ENCODE data around the gene GTPBP10.
A peak's percentile ranks its signal among the peaks of the same experiment; 100 is the strongest.

GTPBP10 gene

DNA sequence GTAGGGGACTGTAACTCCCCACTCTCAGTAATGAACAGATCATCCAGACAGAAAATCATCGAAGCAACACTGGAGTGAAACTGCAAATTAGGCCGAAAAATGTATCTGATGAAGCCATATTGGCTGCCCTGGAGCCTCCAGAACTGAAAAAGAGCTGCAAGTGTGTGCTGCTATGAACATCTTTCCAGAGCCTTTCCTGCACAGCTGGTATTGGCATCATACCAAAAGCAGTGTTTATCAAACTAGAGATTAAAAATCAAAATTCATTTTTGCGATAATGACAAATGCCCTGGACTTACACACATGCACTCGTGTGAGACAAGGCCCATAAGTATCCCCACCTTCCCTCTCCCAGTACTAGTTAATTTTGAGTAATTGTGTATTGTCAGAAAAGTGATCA is 49.9 kb downstream of the GTPBP10 start:
- Mint-ChIP-seq H3K36me3 (ENCODE audit: low read depth) (peaks cover 4% of the 10 kb centered on the region), H3K27me3 (ENCODE audit: low read depth) (peaks cover 8% of the 10 kb centered on the region), H3K27ac (no peak overlapping the region), H3K9me3 (peaks cover 14% of the 10 kb centered on the region), H3K4me3 (no peak overlapping the region), H3K4me1 (ENCODE audit: low read depth) (no peaks in the 10 kb centered on the region)
- DNase-seq (ENCODE audit: low spot score), result no peak

DNA sequence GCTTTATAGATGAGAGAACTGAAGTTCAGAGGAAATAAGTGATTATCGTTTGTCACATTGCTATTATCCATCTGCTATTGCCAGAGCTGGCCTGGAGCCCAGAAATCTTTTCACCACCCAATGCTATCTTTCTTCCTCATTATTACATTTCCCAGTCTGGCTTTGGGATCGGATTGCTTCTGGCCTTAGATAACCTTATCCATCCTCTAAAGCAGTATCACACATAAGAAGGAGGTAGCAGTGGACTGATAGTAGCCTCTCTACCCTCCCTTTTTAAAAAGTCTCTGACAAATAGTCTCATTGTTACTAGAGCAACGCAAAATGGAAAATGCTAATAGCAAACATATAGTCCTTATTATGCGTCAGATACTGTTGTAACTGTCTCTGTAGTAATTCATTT is 55.5 kb downstream of the GTPBP10 start:
- peaks cover 9% of the 10 kb centered on the region for H3K9me3 Mint-ChIP-seq
- no peaks in the 10 kb centered on the region for H3K36me3 Mint-ChIP-seq (ENCODE audit: low read depth)
- peaks cover 11% of the 10 kb centered on the region for H3K4me1 Mint-ChIP-seq (ENCODE audit: low read depth)
- no peak overlapping the region for H3K4me3 Mint-ChIP-seq
- peaks cover 15% of the 10 kb centered on the region for H3K27me3 Mint-ChIP-seq (ENCODE audit: low read depth)
- no peak for DNase-seq (ENCODE audit: low spot score)
- H3K27ac Mint-ChIP-seq, result no peak overlapping the region

DNA sequence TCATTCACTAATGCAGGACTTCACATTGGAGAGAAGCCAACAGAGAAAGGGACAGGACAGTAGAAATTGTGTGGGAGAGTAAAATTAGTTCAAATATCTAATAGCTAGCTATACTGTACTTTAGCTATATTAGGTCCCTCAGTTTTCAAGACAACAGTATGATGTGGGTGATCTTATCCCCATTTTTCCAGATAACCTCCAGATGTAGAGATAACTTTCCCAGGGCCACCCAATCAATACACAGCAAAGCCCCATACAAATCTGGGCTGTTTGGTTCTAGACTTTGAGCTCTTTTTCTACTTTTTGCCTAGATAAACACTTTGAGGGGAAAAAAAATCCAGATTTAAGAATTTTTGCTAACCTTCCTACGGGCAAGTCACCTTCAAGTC is 56.3 kb downstream of the GTPBP10 start:
- DNase-seq (ENCODE audit: low spot score), result no peak
- Mint-ChIP-seq H3K4me3 (peak overlapping the region; percentile 83), H3K36me3 (ENCODE audit: low read depth) (no peaks in the 10 kb centered on the region), H3K4me1 (ENCODE audit: low read depth) (peaks cover 11% of the 10 kb centered on the region), H3K9me3 (peaks cover 9% of the 10 kb centered on the region), H3K27ac (peak overlapping the region; percentile 76), H3K27me3 (ENCODE audit: low read depth) (peaks cover 15% of the 10 kb centered on the region)

DNA sequence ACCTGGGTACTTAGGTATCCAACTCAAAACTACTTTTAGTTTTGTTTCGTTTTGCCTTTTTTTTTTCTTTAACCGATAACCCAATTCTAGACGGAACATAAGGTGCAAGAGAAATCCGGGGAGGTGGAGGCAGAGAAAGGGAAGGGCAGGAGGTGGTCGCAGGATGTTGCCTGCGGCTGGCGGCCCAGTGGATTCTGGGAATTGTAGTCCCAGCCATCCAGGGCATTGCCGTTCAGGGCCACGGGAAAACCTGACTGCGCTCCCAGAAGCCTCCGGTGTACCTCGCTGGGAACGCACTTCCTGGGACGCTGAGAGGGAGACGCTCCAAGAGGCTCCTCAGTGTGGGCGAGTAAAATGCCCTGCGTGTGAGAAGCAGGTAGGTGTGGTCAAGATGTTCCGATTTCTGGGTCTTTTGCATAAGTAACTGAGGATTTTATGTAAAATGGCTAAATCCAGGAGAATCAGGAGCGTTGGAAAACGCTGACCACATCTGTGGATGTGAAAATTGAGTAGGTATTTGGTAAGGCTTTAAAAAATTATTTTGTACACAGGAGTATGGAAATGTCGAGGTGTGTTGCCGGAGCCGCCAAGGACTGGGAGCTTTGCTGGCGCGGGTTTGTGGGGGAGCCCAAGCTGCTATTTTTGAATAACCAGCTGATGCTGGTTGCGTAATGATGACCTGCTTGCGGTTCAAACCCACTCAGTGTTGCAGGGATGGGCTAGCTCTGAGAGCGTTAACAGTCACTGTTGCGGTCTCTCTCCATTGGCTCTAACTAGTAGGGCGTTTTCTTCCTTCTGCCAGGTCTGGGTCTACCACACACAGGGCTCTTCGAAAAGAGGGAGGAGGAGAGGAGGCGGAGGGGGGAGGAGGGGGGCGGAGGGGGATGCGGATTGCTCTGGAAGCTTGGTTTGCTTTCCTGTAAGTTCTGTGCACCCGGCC is 56.9 kb downstream of the GTPBP10 start, which contains the start of gene CLDN12:
Gene CLDN12 (plus strand): TSS at position 288 of the 940 bp plus-strand sequence. CDS start 9,216 bp downstream, outside the sequence.
- Mint-ChIP-seq H3K4me3 (peak within 1 kb of the TSS; percentile 83), H3K27me3 (ENCODE audit: low read depth) (peaks cover 15% of the 10 kb centered on the region), H3K36me3 (ENCODE audit: low read depth) (no peaks in the 10 kb centered on the region), H3K27ac (peak within 1 kb of the TSS; percentile 76), H3K9me3 (peaks cover 4% of the 10 kb centered on the region), H3K4me1 (ENCODE audit: low read depth) (peaks cover 11% of the 10 kb centered on the region)
- DNase-seq (ENCODE audit: low spot score), result peak; percentile 84

DNA sequence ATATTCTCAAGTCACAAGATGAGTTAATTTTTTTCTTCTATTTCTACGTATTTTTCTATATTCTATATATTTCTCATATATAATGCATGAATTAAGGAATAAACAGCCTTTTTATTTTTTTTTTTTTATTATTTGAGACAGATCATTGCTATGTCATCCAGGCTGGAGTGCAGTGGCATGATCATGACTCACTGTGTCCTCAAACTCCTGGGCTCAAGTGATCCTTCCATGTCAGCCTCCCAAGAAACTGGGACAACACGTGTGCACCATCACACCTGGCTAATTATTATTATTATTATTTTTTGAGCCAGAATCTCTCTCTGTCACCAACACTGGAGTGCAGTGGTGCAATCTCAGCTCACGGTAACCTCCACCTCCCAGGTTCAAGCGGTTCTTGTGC is 58.3 kb downstream of the GTPBP10 start:
- peak overlapping the region; percentile 83 for H3K4me3 Mint-ChIP-seq
- H3K36me3 Mint-ChIP-seq (ENCODE audit: low read depth), result no peaks in the 10 kb centered on the region
- no peaks in the 10 kb centered on the region for H3K9me3 Mint-ChIP-seq
- H3K4me1 Mint-ChIP-seq (ENCODE audit: low read depth), result peaks cover 11% of the 10 kb centered on the region
- H3K27ac Mint-ChIP-seq, result peak overlapping the region; percentile 52
- peaks cover 15% of the 10 kb centered on the region for H3K27me3 Mint-ChIP-seq (ENCODE audit: low read depth)
- DNase-seq (ENCODE audit: low spot score), result no peak

DNA sequence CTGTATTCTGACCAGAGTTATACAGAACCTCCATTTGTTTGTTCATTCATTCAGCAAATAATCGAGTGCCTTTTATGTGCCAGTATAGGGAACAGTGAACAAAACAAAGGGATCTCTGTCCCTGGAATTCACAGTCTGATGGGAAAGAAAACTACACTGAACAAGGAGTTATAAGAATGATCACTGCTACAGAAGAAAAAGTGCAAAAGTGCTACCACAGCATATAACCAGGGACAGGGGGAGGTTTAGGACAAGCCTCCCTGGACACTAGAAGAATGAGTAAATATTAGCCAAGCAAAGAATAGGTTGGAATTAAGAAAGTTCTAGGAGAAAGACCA is 60.9 kb downstream of the GTPBP10 start:
- H3K4me1 Mint-ChIP-seq (ENCODE audit: low read depth), result peaks cover 11% of the 10 kb centered on the region
- no peak overlapping the region for H3K27ac Mint-ChIP-seq

GRCh38 chr7:90408142-90408541 is 61.6 kb downstream of the GTPBP10 start:
- no peaks in the 10 kb centered on the region for H3K27me3 Mint-ChIP-seq (ENCODE audit: low read depth)
- H3K36me3 Mint-ChIP-seq (ENCODE audit: low read depth), result no peaks in the 10 kb centered on the region
- H3K27ac Mint-ChIP-seq, result no peak overlapping the region
- no peak overlapping the region for H3K4me3 Mint-ChIP-seq
- H3K9me3 Mint-ChIP-seq, result no peaks in the 10 kb centered on the region
- DNase-seq (ENCODE audit: low spot score), result no peak
- H3K4me1 Mint-ChIP-seq (ENCODE audit: low read depth), result peaks cover 11% of the 10 kb centered on the region

More for the DNA sequence above, 60.9 kb downstream of the GTPBP10 start:
- Mint-ChIP-seq H3K9me3 (no peaks in the 10 kb centered on the region), H3K36me3 (ENCODE audit: low read depth) (no peaks in the 10 kb centered on the region), H3K27me3 (ENCODE audit: low read depth) (peaks cover 2% of the 10 kb centered on the region), H3K4me3 (no peak overlapping the region)
- no peak for DNase-seq (ENCODE audit: low spot score)

GRCh38 chr7:90409667-90410066 is 63.2 kb downstream of the GTPBP10 start:
- Mint-ChIP-seq H3K27me3 (ENCODE audit: low read depth) (no peaks in the 10 kb centered on the region), H3K9me3 (no peaks in the 10 kb centered on the region)

GRCh38 chr7:90411510-90411909 is 65.0 kb downstream of the GTPBP10 start:
- no peaks in the 10 kb centered on the region for H3K36me3 Mint-ChIP-seq (ENCODE audit: low read depth)
- H3K27ac Mint-ChIP-seq, result no peak overlapping the region
- no peak for DNase-seq (ENCODE audit: low spot score)
- no peaks in the 10 kb centered on the region for H3K27me3 Mint-ChIP-seq (ENCODE audit: low read depth)
- no peaks in the 10 kb centered on the region for H3K9me3 Mint-ChIP-seq
- H3K4me3 Mint-ChIP-seq, result no peak overlapping the region
- no peaks in the 10 kb centered on the region for H3K4me1 Mint-ChIP-seq (ENCODE audit: low read depth)

More at GRCh38 chr7:90409667-90410066, 63.2 kb downstream of the GTPBP10 start:
- Mint-ChIP-seq H3K36me3 (ENCODE audit: low read depth) (no peaks in the 10 kb centered on the region), H3K4me3 (no peak overlapping the region), H3K27ac (no peak overlapping the region), H3K4me1 (ENCODE audit: low read depth) (peaks cover 4% of the 10 kb centered on the region)
- DNase-seq (ENCODE audit: low spot score), result no peak

GRCh38 chr7:90412458-90413184 is 66.1 kb downstream of the GTPBP10 start:
- H3K27me3 Mint-ChIP-seq (ENCODE audit: low read depth), result no peaks in the 10 kb centered on the region
- no peaks in the 10 kb centered on the region for H3K4me1 Mint-ChIP-seq (ENCODE audit: low read depth)
- no peak for DNase-seq (ENCODE audit: low spot score)
- no peaks in the 10 kb centered on the region for H3K36me3 Mint-ChIP-seq (ENCODE audit: low read depth)
- no peak overlapping the region for H3K4me3 Mint-ChIP-seq
- no peaks in the 10 kb centered on the region for H3K9me3 Mint-ChIP-seq
- no peak overlapping the region for H3K27ac Mint-ChIP-seq

- no peak overlapping the region for H3K4me3 Mint-ChIP-seq
- DNase-seq (ENCODE audit: low spot score), result no peak
- no peak overlapping the region for H3K27ac Mint-ChIP-seq
- H3K9me3 Mint-ChIP-seq, result no peaks in the 10 kb centered on the region
- no peaks in the 10 kb centered on the region for H3K4me1 Mint-ChIP-seq (ENCODE audit: low read depth)
- no peaks in the 10 kb centered on the region for H3K27me3 Mint-ChIP-seq (ENCODE audit: low read depth)
- no peaks in the 10 kb centered on the region for H3K36me3 Mint-ChIP-seq (ENCODE audit: low read depth)
Observed at GRCh38 chr7:90413185-90413528, 66.6 kb downstream of the GTPBP10 start.

- Mint-ChIP-seq H3K36me3 (ENCODE audit: low read depth) (no peaks in the 10 kb centered on the region), H3K27me3 (ENCODE audit: low read depth) (no peaks in the 10 kb centered on the region), H3K4me1 (ENCODE audit: low read depth) (peaks cover 16% of the 10 kb centered on the region), H3K9me3 (no peaks in the 10 kb centered on the region), H3K27ac (no peak overlapping the region), H3K4me3 (no peak overlapping the region)
- DNase-seq (ENCODE audit: low spot score), result no peak
Observed at GRCh38 chr7:90421651-90422050, 75.1 kb downstream of the GTPBP10 start.

GRCh38 chr7:90424720-90425119 is 78.2 kb downstream of the GTPBP10 start:
- DNase-seq (ENCODE audit: low spot score), result peak; percentile 25
- H3K9me3 Mint-ChIP-seq, result no peaks in the 10 kb centered on the region
- H3K4me1 Mint-ChIP-seq (ENCODE audit: low read depth), result peaks cover 19% of the 10 kb centered on the region
- no peaks in the 10 kb centered on the region for H3K27me3 Mint-ChIP-seq (ENCODE audit: low read depth)
- H3K36me3 Mint-ChIP-seq (ENCODE audit: low read depth), result no peaks in the 10 kb centered on the region
- peak overlapping the region; percentile 50 for H3K27ac Mint-ChIP-seq
- peak overlapping the region; percentile 4 for H3K4me3 Mint-ChIP-seq

DNA sequence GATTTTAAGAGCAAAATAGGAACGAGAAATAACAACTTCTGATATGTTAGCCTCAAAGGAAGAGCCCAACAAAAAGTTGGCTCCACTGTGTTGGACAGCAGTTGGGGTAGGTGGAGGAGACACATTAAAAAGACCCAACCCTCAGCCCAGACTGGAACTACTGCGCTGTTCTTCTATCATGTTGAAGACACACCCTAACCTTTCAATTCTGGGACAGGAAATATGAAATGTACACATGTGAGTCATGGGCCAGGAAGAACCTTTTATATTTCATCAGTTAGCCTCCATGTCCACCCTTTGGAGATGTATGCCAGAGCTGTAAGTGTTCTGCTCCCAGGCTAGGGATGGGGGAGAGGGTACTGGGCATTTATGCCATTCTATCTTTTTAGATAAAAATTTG is 78.9 kb downstream of the GTPBP10 start:
- Mint-ChIP-seq H3K27ac (peak overlapping the region; percentile 50), H3K4me1 (ENCODE audit: low read depth) (peaks cover 19% of the 10 kb centered on the region), H3K4me3 (peak overlapping the region; percentile 4), H3K27me3 (ENCODE audit: low read depth) (no peaks in the 10 kb centered on the region), H3K36me3 (ENCODE audit: low read depth) (no peaks in the 10 kb centered on the region), H3K9me3 (no peaks in the 10 kb centered on the region)
- DNase-seq (ENCODE audit: low spot score), result no peak
